ENCODE measurements around the gene ANKRD12.
A peak's percentile ranks its signal among the peaks of the same experiment; 100 is the strongest.

The ANKRD12 gene

DNA sequence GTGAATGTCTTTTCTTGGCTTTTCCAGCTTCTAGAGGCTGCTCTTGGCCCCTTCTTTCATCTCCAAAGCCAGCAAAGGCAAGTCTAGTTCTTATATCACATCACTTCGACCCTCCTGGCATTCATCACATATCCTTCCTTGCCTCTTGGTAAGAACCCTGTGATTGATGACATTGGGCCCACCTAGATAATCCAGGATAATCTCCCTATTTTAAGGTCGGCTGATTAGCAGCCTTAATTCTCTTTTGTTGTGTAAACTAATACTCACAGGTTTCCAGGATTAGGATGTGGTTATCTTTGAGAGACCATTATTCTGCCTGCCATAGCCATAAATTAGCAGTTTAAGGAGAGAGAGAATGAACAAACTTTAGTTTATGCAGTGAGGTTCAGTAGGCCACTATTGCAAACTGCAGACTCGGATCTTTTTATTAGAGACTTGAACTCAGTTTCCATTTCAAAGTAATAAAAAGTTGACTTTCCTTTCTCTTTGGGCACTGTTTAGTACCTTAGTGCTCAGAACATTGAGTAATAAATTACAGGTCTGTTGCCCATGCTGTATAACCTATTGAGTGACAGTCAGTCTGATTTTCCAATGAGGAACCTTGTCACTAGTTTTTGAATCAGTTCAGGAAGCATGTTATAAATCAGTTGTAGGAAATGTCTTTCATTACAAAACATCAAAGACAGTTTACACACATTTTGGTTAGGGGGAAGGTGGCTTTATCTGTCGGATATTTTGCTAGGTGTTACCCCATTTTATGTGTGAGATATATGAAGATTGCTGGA lies 29.6 kb upstream of the ANKRD12 start:
- DNase-seq: no peak

DNA sequence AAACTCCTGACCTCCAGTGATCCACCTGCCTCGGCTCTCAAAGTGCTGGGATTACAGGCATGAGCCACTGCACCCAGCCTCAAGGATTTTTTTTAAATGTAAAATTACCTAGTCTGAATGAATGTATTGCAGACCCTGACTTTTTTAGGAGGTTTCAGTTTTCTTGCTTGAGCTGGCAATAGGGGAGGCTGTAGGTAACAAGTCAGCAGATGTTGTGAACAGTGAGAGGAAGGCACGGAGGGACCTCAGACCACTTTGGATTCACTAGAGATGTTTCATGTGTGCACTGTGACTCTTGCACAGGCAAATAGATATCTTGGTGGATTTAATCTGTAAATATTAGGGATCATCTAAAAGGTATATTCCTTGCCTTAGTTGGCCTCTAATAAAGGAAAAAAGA lies 27.7 kb upstream of the ANKRD12 start:
- DNase-seq: no peak

DNA sequence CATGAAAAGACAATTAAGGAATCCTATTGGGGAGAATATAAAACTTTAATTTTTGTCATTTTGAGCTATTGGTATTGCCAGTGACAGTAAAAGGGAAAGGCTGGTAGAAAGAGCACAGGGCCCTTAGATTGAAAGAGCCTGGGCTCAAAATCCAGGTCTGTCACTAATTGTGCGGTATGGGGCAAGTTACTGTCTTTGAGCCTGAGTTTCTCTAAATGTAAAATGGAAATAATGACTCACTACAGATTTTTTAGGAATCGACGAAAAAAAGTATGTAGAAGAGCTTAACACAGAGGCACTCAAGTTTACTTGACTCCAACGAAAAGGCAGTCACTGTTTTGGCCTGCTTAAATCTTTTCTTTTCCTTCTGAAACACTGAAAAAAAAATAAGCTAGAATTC lies 27.1 kb upstream of the ANKRD12 start:
- no peak for DNase-seq

DNA sequence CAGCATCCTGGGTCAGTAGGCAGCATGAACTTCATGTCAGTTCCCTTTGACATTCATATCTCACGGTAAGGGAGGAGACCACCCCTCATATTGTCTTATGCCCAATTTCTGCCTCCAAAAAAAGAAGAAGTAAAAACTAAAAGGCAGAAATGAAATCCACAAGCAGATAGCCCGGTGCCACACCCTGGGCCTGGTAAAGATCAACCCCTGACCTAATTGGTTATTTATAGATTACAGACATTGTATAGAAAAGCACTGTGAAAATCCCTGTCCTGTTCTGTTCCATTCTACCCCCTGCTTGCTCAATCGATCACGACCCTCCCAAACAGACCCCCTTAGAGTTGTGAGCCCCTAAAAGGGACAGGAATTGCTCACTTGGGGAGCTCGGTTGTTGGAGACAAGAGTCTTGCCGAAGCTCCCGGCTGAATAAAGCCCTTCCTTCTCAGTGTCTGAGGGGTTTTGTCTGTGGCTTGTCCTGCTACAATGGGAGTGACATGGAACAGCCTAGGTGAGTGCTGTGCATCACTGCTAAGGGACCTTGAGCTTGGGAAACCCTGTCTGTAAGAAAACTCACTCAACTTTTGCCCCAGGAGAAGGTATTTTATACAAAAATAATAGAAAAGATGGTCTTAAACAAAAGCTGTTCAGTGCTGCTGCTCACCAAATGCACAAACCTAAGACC lies 23.0 kb upstream of the ANKRD12 start:
- no peak for DNase-seq

DNA sequence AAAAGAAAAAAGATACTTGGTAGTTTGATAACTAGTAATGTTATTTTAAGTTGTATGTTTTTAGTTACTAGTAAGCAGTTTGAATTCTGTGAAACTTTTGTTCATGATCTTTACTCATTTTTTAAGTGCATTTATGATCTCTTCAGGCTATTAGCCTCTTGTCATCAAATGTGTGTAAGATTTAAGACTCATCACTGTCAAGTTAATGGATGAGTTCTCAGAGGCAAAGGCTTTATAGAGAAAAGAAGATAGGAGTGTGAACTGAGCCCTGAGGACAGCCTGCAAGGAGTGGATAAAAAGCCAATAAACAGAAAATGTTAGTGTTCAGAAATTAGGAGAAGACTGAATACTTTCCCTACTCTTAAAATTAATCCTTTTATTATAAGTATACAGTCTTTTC lies 20.6 kb upstream of the ANKRD12 start:
- no peak for DNase-seq

DNA sequence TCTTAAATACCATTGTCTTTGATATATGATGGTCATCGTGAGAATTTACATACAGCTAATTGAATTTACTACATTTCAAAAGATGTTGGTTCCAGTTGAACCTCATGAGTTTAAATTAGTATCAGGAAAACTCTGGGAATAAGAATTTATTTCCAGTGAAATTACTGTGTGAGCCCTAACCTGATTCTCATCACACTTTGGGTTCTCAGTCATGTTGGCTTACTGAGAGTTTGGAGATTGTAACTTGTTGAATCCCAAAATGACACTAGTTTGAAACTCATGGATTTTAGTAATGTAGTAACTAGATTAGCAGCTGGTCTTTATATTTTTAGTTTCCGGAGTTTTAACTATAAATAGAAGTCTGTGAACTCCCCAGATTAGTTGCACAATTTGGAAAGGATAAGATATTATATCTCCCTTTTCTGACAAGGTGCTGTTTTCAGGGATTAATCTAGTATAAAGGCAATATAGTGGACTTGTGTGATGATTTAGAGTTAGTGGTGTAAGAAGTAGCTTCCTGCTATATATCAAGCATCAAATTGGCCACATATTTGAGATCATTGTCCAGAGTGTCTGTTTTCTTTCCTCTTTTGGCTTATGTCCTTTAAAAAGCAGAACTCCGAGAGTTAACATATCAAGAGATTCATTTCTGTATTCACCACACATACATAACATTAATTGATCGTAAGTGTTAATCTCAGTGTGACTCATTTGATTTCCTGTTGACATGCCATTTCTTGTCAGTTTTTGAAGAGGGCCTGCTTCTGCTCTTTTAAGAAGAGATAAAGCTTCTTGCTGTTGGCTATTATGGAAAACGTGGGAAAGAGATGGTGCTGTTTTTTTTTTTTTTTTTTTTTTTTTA lies 18.4 kb upstream of the ANKRD12 start:
- no peak for DNase-seq

DNA sequence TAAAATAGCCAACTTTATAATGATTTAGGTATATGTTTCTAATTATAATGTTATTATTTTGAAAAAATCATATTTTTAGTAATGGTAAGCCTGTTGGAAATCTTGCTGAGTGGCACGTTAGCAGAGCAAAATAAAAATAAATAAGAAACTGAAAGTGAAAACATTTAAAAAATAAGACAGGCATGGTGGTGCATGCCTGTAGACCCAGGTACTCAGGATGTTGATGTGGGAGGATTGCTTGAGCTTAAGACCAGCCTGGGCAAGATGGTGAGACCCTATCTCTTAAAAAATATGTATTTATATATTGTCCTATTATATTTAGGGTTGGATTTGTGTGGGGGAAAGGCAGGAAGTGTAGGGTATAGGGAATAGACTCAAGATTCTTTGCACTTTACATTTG lies 15.8 kb upstream of the ANKRD12 start:
- no peak for DNase-seq

DNA sequence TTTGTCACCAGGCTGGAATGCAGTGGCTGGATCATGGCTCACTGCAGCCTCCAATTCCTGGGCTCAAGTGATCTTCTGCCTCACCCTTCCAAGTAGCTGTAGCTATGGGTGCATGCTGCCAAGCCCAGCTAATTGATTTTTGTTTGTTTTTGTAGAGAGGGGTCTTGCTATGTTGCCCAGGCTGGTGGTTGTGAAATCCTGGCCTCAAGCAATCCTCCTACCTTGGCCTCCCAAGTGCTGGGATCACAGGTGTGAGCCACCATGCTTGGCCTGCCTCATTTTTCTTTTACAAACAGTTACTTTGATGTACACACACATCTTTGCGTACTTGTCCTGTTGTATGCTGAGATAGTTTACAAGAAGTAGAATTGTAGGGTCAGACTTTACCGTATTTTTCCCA lies 13.1 kb upstream of the ANKRD12 start:
- DNase-seq: no peak

DNA sequence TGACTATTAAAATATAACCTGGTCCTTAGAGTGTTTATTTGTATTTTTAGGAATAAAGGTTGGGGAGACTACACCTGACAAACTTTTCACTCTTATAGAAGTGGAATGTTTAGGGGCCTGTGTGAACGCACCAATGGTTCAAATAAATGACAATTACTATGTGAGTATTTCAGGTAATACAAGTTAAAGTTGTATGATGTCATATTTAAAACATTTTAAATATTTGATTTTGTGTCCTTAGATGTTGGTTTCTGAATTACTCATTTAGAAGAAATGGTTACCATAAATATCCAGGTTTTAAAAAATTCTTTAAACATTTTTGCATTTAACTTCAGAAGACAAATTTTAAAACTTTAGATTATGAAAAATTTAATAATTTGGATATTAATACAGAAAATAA lies 11.8 kb upstream of the ANKRD12 start:
- DNase-seq: no peak

DNA sequence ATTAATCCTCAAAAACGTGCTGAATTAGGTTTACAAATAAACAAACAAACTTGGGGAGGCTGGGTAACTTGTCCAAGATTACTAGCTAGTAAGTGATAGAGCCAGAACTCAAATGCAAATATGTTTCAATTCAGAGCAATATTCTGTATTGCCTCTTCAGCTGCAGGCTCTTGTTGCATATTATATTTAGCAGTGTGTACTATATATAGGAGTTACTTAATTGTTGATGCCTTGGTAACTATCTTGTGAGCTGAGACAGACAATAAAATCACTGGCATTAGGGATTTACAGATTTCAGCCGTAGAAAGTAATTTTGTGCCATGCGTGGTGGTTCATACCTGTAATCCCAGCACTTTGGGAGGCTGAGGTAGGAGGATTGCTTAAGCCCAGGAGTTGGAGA lies 10.2 kb upstream of the ANKRD12 start:
- DNase-seq: no peak

DNA sequence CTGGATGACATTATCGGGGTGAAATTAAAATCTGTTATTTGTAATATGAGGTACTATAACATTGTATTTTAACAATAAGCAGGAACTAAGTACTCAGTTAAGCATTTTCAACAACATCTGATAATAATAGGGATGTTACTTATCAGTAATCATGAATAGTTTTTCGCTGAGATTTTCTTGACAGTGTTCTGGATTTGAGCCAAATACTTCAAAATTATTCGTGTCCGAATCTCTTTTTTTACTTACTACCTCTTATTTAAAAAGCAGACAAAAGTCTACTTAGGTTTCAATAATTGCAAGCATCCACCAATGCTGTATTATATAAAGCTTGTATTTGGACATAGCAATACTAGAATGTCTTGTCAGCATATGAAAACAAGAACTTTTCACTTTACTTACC lies 6.4 kb upstream of the ANKRD12 start:
- no peak for DNase-seq

DNA sequence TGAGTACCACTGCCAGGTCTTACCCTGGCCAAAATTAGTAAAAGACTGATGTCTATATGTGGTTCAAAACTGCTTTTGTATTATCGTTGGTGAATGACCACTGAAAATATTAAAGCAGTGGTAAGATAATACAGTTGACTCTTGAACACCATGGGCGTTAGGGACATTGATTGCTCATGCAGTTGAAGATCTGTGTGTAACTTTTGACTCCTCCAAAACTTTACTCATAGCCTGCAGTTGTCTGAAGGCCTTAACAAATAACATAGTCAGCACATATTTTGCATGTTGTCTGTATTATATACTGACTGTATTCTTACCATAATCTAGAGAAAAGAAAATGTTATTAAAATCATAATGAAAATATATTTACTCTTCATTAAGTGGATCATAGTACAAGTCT lies 5.8 kb upstream of the ANKRD12 start:
- no peak for DNase-seq

DNA sequence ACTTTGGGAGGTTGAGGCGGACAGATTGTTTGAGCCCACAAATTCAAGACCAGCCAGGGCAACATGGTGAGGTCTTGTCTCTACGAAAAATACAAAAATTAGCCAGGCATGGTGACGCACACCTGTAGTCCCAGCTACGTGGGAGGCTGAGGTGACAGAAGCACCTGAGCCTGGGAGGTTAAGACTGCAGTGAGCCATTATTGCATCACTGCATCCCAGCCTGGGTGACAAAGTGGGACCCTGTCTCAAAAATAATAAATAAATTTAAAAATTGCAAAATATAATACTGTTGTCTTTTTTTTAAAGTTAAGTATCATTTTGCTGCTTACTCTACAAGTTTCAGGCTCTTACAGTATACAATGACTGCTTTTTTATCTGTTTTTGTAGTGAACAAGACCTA lies 4.0 kb upstream of the ANKRD12 start:
- DNase-seq: no peak

DNA sequence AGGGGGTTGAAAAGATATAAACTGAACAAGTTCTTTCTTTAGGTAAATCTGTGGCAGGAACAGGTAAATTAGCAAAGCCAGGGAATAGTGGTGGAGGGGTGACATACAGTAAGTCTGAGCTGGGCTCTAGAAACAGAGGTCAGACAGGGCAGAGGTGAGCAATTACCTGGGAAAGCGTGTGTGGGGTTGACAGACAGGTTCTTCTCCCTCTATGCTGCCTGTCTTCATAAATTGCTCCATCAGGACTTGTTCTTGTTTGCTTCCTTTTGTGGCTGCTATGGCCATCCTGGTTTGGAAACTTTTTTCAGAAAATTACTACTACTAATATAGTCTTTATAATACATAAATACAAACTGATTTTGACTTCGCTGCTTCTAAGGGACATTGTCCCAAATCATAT lies 3.4 kb upstream of the ANKRD12 start:
- DNase-seq: no peak

DNA sequence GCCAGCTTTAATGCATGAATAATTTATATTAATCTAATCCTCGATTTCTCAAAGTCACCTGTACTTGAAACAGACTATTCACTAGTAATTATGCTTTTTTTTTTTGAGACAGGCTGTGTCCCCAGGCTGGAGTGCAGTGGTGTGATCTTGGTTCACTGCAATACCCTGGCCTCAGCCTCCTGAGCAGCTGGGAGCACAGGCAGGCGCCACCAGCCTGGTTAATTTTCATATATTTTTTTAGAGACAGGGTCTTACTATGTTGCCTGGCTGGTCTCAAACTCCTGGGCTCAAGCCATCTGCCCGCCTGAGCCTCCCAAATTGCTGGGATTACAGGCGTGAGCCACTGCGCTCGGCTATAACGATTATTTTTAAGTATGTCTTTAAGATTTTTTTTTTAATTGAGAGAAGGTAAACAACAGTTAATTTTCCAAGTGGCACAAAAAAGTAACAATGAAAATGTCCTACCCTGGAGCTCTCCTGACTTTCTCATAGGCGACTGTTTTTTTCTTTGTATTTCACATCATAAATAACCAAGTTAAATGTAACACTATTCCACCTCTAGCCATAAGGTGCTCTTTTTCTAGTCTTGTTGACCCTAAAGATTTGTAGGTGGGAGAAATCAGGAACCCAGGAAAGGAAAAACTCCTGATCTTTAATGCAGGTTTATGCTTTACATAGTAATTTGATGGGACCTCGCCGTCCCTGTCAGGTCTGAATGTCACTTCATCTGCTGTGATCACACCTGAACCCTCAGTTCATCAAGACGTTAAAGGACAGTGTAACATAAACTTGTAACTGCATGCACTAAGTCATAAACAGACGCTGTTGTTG lies 1.3 kb upstream of the ANKRD12 start:
- no peak for DNase-seq

DNA sequence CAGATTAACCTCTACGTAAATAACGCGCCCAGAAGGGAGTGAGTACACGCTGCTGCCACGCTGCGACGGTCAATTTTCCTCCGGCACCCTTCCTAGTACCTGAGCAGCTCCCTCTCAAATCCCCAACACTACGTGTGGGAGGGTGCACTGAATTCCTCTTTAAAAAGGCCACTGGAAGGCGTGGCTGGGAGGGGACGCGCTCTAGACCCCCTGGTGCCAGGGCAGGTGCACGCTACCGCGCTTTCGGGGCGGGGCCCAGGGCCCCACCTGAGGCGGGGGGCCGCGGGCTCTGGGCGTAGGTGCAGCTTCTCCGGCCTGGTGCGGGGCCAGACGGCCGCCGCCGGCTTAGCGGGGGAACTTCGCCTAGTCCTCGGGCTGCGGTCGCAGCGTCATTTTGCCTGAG lies 668 bp upstream of the ANKRD12 start:
- peak; percentile 86 for DNase-seq

DNA sequence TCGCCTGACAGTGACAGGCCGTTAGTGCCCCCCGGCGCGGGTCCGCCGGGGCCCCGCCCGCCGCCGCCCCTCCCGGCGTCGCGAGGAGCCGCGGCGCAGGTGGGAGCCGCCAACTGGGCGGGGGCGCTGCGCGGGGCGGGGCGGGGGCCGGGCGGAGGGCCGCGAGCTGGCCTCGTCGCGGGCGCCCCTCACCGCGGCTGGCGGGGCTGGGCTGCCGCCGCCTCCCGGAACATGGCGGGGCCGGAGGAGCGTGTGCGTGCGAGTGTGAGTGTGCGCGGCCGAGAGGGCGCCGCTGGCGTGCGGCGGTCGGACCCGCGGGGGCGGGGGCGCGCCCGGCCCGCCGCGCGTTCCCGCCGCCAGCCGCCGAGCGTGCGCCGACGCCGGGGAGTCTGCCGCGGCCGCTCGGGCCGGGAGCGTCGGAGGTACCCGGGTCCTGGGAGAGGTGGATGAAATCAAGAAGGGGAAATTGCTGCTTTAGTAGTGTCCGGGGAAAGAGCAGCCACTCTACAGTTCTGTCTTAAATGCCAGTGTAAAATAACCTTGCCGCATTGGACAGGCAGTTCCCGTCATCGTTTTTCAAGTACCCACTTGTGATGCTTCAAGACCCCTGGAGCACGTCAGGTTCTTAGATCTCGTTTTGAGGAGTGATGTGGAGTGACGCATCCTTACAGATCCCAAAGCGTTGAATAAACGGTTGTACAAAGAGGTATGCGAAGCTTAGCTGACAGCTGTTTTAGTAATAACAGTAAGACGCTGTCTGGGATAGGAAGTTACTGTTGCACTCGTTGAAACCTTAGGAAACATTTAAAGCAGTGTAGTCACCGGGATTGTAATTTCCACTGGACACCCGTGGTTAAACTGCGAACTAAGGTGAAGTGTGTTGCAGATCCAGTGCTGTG lies 836 bp downstream of the ANKRD12 start:
- peak; percentile 83 for DNase-seq

DNA sequence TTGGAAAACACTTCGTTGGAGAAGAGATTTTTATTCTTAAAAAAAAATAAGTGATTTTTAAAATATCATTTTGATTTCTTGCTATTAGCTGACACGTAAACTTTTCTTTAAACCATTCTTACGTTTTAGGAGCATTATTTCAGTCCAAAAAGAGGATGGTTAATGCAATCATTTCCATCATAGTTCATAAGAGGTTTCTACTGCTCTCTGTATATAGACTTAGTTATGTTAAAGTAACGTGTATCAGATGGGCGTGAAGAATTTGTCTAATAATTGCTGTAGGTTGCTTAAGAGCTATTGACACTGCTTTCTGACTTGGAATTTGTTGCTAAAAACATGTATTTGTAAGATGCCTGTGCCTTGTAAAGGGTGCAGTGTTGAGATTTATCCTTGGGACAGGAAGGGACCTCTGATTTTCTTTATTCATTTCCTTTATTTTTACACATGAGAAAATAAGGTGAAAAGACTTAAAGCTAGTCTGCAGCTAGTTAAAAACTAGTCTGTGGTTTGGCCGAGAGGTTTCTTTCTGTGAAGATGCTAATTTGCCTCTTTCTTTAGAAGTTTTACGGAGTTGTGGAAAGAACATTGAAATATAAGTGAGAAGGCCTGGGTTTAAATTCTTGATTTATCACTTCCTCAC lies 2.9 kb downstream of the ANKRD12 start:
- DNase-seq: no peak

DNA sequence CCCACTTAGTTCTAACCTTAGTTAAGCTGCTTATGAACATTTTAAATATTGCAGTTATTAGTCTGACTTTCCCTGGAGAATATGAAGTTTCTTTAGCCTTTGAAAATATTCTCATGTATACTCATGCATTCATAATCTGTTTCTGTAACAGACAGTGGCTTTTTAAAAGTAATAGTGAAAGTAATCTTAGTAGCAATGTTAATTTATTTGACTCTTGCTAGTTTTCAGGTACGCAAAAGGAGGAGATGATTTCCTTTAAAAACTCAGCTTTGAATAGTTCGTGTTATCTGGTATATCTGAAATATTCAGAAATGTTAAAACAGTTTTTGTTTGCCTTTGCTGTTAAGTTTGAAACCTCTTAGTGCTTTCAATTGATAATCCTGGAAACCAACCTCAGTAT lies 3.8 kb downstream of the ANKRD12 start:
- no peak for DNase-seq

DNA sequence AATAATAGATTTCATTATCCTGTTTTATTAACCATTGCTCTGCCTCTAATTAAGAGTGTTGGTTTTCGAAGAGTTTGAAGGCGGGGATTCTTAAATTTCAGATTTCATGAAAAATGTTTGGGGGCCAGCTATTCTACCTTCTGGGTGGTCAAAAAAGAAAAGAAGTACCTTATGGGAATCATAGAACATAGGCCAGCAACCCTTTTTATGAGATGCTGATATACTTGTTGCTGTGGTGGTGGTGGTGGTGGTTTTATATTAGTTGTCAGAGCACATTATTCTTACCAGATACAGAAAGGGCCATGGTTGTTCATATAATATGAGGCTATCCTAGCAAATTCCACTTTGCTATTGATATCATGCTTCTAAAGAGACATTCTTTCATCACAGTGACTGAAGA lies 4.4 kb downstream of the ANKRD12 start:
- DNase-seq: no peak

DNA sequence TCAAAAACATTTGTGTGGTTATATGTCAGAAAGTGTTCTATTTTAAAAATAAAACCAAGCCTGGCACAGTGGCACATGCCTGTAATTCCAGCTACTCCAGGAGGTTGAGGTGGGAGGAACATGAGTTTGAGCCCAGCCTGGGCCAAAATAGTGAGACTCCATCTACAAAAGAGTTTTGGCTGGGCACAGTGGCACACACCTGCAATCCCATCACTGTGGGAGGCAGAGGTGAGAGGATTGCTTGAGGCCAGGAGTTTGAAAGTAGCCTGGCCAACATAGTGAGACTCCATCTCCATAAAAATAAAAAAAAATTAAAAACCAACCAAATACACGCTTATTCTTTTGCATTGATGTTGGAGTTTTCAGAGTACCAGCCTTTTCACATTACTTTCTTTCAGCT lies 9.6 kb downstream of the ANKRD12 start:
- DNase-seq: no peak
